OCI-M2 (cell line): ENCODE results near the gene FSHR.

Experiments
- DNase-seq: peaks from one replicate; lab custom pipeline; 2025; ENCODE audit not compliant: unreplicated experiment; lab: John Stamatoyannopoulos, UW

Gene FSHR

DNA sequence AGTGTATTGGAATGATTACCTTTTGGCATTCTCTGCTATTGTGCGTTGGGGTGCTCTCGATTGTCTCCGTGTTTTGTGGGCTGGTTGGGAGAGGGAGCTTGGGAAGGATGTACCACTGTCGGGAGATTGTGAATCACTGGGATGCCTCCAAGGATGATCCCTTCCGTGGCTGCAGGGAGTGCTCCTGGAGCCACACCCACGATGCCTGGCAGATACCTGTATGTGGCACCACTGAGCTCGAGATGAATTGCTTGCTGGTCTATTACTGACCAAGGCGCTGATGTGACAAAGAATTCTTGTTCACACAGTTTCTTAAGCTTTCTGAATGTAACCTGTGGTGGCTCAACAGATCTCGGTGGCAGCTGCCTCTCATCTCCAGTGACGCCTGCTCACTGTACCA, 239.1 kb downstream of the FSHR start:
- DNase-seq, result no peak

DNA sequence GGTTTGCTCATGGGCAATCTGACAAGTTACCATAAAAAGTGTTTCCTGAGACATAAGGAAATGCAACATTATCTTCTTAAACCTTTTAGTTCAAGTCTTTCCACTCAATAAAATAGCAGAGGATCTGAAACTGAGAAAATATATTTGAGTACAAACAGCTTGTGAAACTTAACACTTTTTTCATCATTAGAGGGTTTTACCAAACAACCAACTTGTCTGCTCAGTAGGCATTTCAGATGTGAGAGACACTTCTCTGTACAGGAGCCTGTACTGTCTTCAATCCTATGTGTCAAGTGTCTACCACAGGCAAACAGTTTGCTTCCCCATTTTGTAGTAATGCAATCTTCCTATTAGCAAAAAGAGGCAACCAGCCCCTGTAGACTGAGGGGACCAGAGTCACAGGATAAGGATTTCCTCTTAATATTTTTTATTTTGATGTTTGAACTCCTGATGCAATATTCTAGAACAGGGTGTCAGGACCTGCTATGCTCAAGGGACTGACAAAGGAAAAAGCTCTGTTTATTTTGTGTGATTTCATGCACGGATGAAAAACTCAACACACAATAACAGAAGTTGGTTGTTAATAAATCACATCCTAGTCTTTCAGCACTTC, 239.7 kb downstream of the FSHR start:
- no peak for DNase-seq
